ENCODE measurements around the gene CDK19.

CDK19 gene

DNA sequence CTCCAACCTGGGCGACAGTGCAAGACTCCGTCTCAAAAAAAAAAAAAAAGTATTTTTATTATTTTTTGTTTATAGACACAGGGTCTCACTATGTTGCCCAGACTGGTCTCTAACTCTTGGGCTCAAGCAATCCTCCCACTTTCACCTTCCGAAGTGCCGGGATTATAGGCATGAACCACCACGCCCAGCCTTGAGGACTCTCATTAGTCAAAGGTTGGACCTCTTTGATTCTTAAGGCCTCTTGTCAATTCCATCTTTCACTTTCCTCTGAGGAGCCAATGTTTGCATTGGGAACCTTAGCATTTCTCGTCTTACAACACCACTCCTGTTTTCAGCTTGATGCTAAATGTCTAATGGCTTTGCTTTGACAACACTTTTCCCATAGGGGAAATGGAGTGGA, 16.1 kb upstream of the CDK19 start:
- no peak overlapping the region for H3K4me2 ChIP-seq (ENCODE audit: low read length)
- no peak overlapping the region for H4K8ac ChIP-seq (ENCODE audit: low read depth, low read length)
- H4K91ac ChIP-seq (ENCODE audit: low read depth, low read length), result no peak overlapping the region
- no peaks in the 10 kb centered on the region for H3K27me3 ChIP-seq (ENCODE audit: insufficient read depth, low read length)
- H3K79me2 ChIP-seq (ENCODE audit: control insufficient read depth, insufficient read depth, low read length, poor library complexity), result no peaks in the 10 kb centered on the region
- H2AFZ ChIP-seq (ENCODE audit: insufficient read depth, low read length, poor library complexity), result no peak overlapping the region
- no peaks in the 10 kb centered on the region for H3K4me1 ChIP-seq (ENCODE audit: control insufficient read depth in 1 of 2, insufficient read depth in 2 of 2, low read length in 2 of 2)
- H3K18ac ChIP-seq (ENCODE audit: low read length), result no peak overlapping the region
- H2AK5ac ChIP-seq (ENCODE audit: low read length), result no peak overlapping the region
- H3K9ac ChIP-seq (ENCODE audit: low read length), result no peak overlapping the region
- H3K14ac ChIP-seq (ENCODE audit: low read length), result no peak overlapping the region
- peaks cover 3% of the 10 kb centered on the region for H3K79me1 ChIP-seq (ENCODE audit: low read length)
- no peak overlapping the region for H3K4ac ChIP-seq (ENCODE audit: low read depth, low read length)
- H3K23ac ChIP-seq (ENCODE audit: low read length), result no peak overlapping the region
- DNase-seq, result no peak
- WGBS (ENCODE audit: extremely low coverage, insufficient coverage, insufficient read length), result no CpG with 5 or more reads among the region's 6 CpGs
- H3K36me3 ChIP-seq (ENCODE audit: control insufficient read depth in 1 of 2, insufficient read depth in 2 of 2, low read length in 2 of 2), result no peaks in the 10 kb centered on the region
- H3K4me3 ChIP-seq (ENCODE audit: low read depth, low read length), result no peak overlapping the region
- no peak overlapping the region for H3K27ac ChIP-seq (ENCODE audit: low read depth, low read length)
- H3K9me3 ChIP-seq (ENCODE audit: insufficient read depth, low read depth, low read length), result no peaks in the 10 kb centered on the region
- no peak overlapping the region for H2BK120ac ChIP-seq (ENCODE audit: insufficient read depth, low read length, poor library complexity)
- H4K12ac ChIP-seq (ENCODE audit: low read depth, low read length), result no peak overlapping the region
- H2BK12ac ChIP-seq (ENCODE audit: low read length), result no peak overlapping the region
- H2BK5ac ChIP-seq (ENCODE audit: low read depth, low read length, poor library complexity), result no peak overlapping the region

DNA sequence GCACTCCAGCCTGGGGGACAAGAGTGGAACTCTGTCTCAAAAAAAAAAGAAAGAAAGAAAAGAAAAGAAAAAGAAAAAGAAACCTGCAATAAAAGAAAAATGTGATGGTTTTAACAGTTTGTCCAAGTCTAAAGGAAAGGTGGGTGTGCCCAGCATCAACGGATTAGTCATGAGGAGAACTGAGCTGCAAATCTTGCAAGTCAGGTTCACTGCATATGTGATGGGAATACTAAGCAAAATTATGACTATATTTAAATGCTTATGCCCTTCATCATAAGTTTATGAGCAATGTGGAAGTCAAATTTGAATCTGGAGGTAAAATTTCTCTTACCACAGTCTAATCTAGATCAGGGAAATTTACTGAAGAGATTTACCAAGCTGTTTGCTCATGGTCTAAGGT, 13.1 kb upstream of the CDK19 start:
- Histone ChIP-seq H4K91ac (ENCODE audit: low read depth, low read length) (no peak overlapping the region), H3K79me2 (ENCODE audit: control insufficient read depth, insufficient read depth, low read length, poor library complexity) (no peaks in the 10 kb centered on the region), H4K8ac (ENCODE audit: low read depth, low read length) (no peak overlapping the region), H3K18ac (ENCODE audit: low read length) (no peak overlapping the region), H3K9ac (ENCODE audit: low read length) (no peak overlapping the region), H2AK5ac (ENCODE audit: low read length) (no peak overlapping the region), H3K9me3 (ENCODE audit: insufficient read depth, low read depth, low read length) (no peaks in the 10 kb centered on the region), H3K4me1 (ENCODE audit: control insufficient read depth in 1 of 2, insufficient read depth in 2 of 2, low read length in 2 of 2) (no peaks in the 10 kb centered on the region), H3K14ac (ENCODE audit: low read length) (no peak overlapping the region), H3K79me1 (ENCODE audit: low read length) (peaks cover 9% of the 10 kb centered on the region), H3K4me2 (ENCODE audit: low read length) (no peak overlapping the region), H3K36me3 (ENCODE audit: control insufficient read depth in 1 of 2, insufficient read depth in 2 of 2, low read length in 2 of 2) (no peaks in the 10 kb centered on the region), H3K27me3 (ENCODE audit: insufficient read depth, low read length) (no peaks in the 10 kb centered on the region), H2BK120ac (ENCODE audit: insufficient read depth, low read length, poor library complexity) (no peak overlapping the region), H3K4me3 (ENCODE audit: low read depth, low read length) (no peak overlapping the region), H2AFZ (ENCODE audit: insufficient read depth, low read length, poor library complexity) (no peak overlapping the region), H2BK5ac (ENCODE audit: low read depth, low read length, poor library complexity) (no peak overlapping the region), H3K27ac (ENCODE audit: low read depth, low read length) (no peak overlapping the region), H4K12ac (ENCODE audit: low read depth, low read length) (no peak overlapping the region), H3K4ac (ENCODE audit: low read depth, low read length) (no peak overlapping the region), H2BK12ac (ENCODE audit: low read length) (no peak overlapping the region), H3K23ac (ENCODE audit: low read length) (no peak overlapping the region)
- WGBS (ENCODE audit: extremely low coverage, insufficient coverage, insufficient read length), result no CpG with 5 or more reads among the region's 1 CpG
- peak in 1 of 2 donors; percentile 42 for DNase-seq

DNA sequence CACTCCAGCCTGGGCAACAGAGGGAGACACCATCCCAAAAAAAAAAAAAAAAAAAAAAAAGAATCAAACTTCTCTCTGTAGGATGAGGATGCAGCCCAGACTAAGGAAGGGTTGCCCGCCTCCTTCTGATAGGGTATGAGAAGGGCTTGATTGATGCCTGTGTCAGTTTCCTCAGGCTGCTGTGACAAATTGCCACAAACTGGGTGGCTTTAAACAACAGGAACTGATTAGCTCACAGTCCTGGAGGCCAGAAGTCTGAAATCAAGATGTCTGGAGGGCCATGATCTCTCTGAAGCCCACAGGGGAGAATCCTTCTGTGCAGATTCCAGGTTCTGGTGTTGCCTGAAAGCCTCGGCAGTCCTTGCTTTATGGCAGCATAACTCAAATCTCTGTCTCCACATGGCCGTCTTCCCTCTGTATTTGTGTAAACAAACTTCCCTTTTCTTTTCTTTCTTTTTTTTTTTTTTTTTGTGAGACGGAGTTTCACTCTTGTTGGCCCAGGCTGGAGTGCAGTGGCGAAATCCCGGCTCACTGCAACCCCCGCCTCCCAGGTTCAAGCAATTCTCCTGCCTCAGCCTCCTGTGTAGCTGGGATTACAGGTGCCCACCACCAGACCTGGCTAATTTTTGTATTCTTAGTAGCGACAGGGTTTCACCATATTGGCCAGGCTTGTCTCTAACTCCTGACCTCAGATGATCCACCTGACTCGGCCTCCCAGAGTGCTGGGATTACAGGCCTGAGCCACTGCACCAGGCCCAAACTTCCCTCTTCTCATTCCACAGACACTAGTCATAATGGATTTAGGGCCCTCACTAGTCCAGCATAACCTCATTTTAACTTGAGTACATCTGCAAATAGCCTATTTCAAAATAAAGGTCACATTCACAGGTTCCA, 11.2 kb upstream of the CDK19 start:
- WGBS (ENCODE audit: extremely low coverage, insufficient coverage, insufficient read length), result no CpG with 5 or more reads among the region's 9 CpGs
- Histone ChIP-seq H4K12ac (ENCODE audit: low read depth, low read length) (no peak overlapping the region), H3K9me3 (ENCODE audit: insufficient read depth, low read depth, low read length) (no peaks in the 10 kb centered on the region)

DNA sequence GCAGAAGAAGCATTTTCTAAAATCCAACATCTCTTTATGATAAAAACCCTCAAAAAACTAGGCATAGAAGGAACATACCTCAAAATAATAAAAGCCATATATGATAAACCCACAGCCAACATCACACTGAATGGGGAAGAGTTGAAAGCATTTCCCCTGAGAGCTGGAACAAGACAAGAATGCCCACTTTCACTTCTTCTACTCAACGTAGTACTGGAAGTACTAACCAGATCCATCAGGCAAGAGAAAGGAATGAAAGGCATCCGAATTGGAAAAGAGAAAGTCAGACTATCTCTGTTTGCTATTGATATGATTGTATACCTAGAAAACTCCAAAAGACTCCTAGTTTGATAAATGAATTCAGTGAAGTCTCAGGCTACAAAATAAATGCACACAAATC, 7.9 kb upstream of the CDK19 start:
- Histone ChIP-seq H3K79me1 (ENCODE audit: low read length) (peaks cover 18% of the 10 kb centered on the region), H3K79me2 (ENCODE audit: control insufficient read depth, insufficient read depth, low read length, poor library complexity) (no peaks in the 10 kb centered on the region), H4K91ac (ENCODE audit: low read depth, low read length) (no peak overlapping the region), H2BK12ac (ENCODE audit: low read length) (no peak overlapping the region), H3K4me3 (ENCODE audit: low read depth, low read length) (no peak overlapping the region), H3K14ac (ENCODE audit: low read length) (no peak overlapping the region), H3K23ac (ENCODE audit: low read length) (no peak overlapping the region), H2BK120ac (ENCODE audit: insufficient read depth, low read length, poor library complexity) (no peak overlapping the region), H2AK5ac (ENCODE audit: low read length) (no peak overlapping the region), H2AFZ (ENCODE audit: insufficient read depth, low read length, poor library complexity) (no peak overlapping the region), H4K8ac (ENCODE audit: low read depth, low read length) (no peak overlapping the region), H2BK5ac (ENCODE audit: low read depth, low read length, poor library complexity) (no peak overlapping the region), H3K18ac (ENCODE audit: low read length) (no peak overlapping the region), H3K27me3 (ENCODE audit: insufficient read depth, low read length) (no peaks in the 10 kb centered on the region), H4K12ac (ENCODE audit: low read depth, low read length) (no peak overlapping the region), H3K4me2 (ENCODE audit: low read length) (no peak overlapping the region), H3K36me3 (ENCODE audit: control insufficient read depth in 1 of 2, insufficient read depth in 2 of 2, low read length in 2 of 2) (no peaks in the 10 kb centered on the region), H3K4ac (ENCODE audit: low read depth, low read length) (no peak overlapping the region), H3K4me1 (ENCODE audit: control insufficient read depth in 1 of 2, insufficient read depth in 2 of 2, low read length in 2 of 2) (peaks cover 0 to 13% of the 10 kb centered on the region in 2 experiments), H3K27ac (ENCODE audit: low read depth, low read length) (no peak overlapping the region), H3K9me3 (ENCODE audit: insufficient read depth, low read depth, low read length) (no peaks in the 10 kb centered on the region), H3K9ac (ENCODE audit: low read length) (no peak overlapping the region)
- peak in 1 of 2 donors; percentile 31 for DNase-seq
- WGBS (ENCODE audit: extremely low coverage, insufficient coverage, insufficient read length), result no CpG with 5 or more reads among the region's 2 CpGs

More for the DNA sequence above, 11.2 kb upstream of the CDK19 start:
- Histone ChIP-seq H3K36me3 (ENCODE audit: control insufficient read depth in 1 of 2, insufficient read depth in 2 of 2, low read length in 2 of 2) (no peaks in the 10 kb centered on the region), H3K27ac (ENCODE audit: low read depth, low read length) (peak overlapping the region; percentile 63), H2AFZ (ENCODE audit: insufficient read depth, low read length, poor library complexity) (peak overlapping the region; percentile 11), H3K9ac (ENCODE audit: low read length) (no peak overlapping the region), H2BK12ac (ENCODE audit: low read length) (no peak overlapping the region), H4K91ac (ENCODE audit: low read depth, low read length) (no peak overlapping the region), H2AK5ac (ENCODE audit: low read length) (no peak overlapping the region), H3K4me1 (ENCODE audit: control insufficient read depth in 1 of 2, insufficient read depth in 2 of 2, low read length in 2 of 2) (peaks cover 0 to 3% of the 10 kb centered on the region in 2 experiments), H4K8ac (ENCODE audit: low read depth, low read length) (no peak overlapping the region), H2BK5ac (ENCODE audit: low read depth, low read length, poor library complexity) (no peak overlapping the region), H3K4ac (ENCODE audit: low read depth, low read length) (no peak overlapping the region), H3K27me3 (ENCODE audit: insufficient read depth, low read length) (no peaks in the 10 kb centered on the region), H3K4me3 (ENCODE audit: low read depth, low read length) (no peak overlapping the region), H3K4me2 (ENCODE audit: low read length) (peak overlapping the region; percentile 12), H3K79me1 (ENCODE audit: low read length) (peaks cover 9% of the 10 kb centered on the region), H3K23ac (ENCODE audit: low read length) (no peak overlapping the region), H3K14ac (ENCODE audit: low read length) (no peak overlapping the region), H3K79me2 (ENCODE audit: control insufficient read depth, insufficient read depth, low read length, poor library complexity) (no peaks in the 10 kb centered on the region), H3K18ac (ENCODE audit: low read length) (no peak overlapping the region), H2BK120ac (ENCODE audit: insufficient read depth, low read length, poor library complexity) (no peak overlapping the region)
- DNase-seq, result peak; percentile 37 to 61

Measured in trophoblast cell (in vitro differentiated cells and primary cell).